Left lung (tissue), 10 donors: Measurements from ENCODE around the gene FAM180A. TPM values are rescaled to one million over a fixed set of nuclear protein-coding genes. Genes with fewer than 3 reads are reported as not detected.
"Not testable (repeated sequence)": the region's sequence is repeated elsewhere in the genome, so short reads cannot be mapped to it uniquely, and the experiment has no call there.

Experiments used
- ATAC-seq: fragments of 200-7000 bp; cut with Tn5 transposase; one replicate; pipeline ENCODE4 v1.9.1; 2020; ENCODE audit warnings: moderate library complexity
- DNase-seq, 4 donors: peaks; one replicate each; pipeline ENCODE4 v3.0.0-alpha.2; 2013 to 2020
- H3K27ac ChIP-seq, 2 donors: fragments of 200-600 bp; sonication (generic) in 1 of 2; one replicate each; pipeline versions ENCODE4 v1.5.0 to v1.8.0; 2020 to 2021
- H3K27me3 ChIP-seq, 2 donors: fragments of 200-600 bp; sonication (generic) in 1 of 2; one replicate each; pipeline versions ENCODE4 v1.5.0 to v1.8.0; 2020 to 2021
- H3K36me3 ChIP-seq, 2 donors: fragments of 200-600 bp; sonication (generic) in 1 of 2; one replicate each; pipeline versions ENCODE4 v1.5.0 to v1.8.0; 2020 to 2021
- H3K4me1 ChIP-seq, 2 donors: fragments of 200-600 bp; one replicate each; pipeline ENCODE4 v1.8.0; 2021
- H3K4me3 ChIP-seq, 2 donors: fragments of 200-600 bp; sonication (generic) in 1 of 2; one replicate each; pipeline versions ENCODE4 v1.5.0 to v1.8.0; 2020 to 2021; ENCODE audit warnings: mild to moderate bottlenecking in 1 of 2
- H3K9me3 ChIP-seq, 2 donors: fragments of 200-600 bp; sonication (generic) in 1 of 2; one replicate each; pipeline versions ENCODE4 v1.5.0 to v1.8.0; 2020 to 2021
- CTCF ChIP-seq, 2 donors: fragments of 200-600 bp; sonication (generic) in 1 of 2; IDR thresholded peaks; one replicate each; pipeline versions ENCODE4 v1.5.0 to v1.8.0; 2021; ENCODE audit warnings: antibody characterized with exemption in 2 of 2
- intact Hi-C, 2 donors: fragments of 100-400 bp; cut with DNase I; formaldehyde crosslinking; loops; one replicate each; pipeline versions ENCODE4 v1.11.2 to v1.14.2; 2022
- polyA plus RNA-seq, 6 donors: library from polyadenylated mRNA; unstranded; fragments of 120-200 nt; gene quantifications; one replicate each; pipeline ENCODE4 v1.2.1, GENCODE V29; 2013; ENCODE audit not compliant: insufficient read length in 6 of 6
- total RNA-seq, 2 donors: library from RNA; stranded (reverse); fragmentation: NEBNext Ultra II Directional; extraction: Animal tissue kit (Norgen Biotek cat#: 25700); gene quantifications; one replicate each; pipeline ENCODE4 v1.2.1, GENCODE V29; 2021
- donor health status: DM: no; HTN: yes; CAD: no.
- donor health status: DM: no; HTN: no; CAD: no.

FAM180A gene
- total and polyA plus RNA-seq, 8 donors, result 0.11 to 6.8 (median 0.24) TPM; not detected in 2

GRCh38 chr7:135777626-135778398, 29.2 kb upstream of the FAM180A start:
- Histone ChIP-seq H3K4me1 (peaks cover 0 to 10% of the 10 kb centered on the region in 2 donors), H3K27ac (no peak overlapping the region), H3K27me3 (no peaks in the 10 kb centered on the region), H3K4me3 (no peak overlapping the region), H3K9me3 (peaks cover 0 to 4% of the 10 kb centered on the region in 2 donors), H3K36me3 (no peaks in the 10 kb centered on the region)
- intact Hi-C loops, result no loop called here
- DNase-seq, result no peak
- no peak for ATAC-seq
- no peak for TF ChIP-seq CTCF (IDR thresholded peaks at IDR 0.05)

- H3K4me3 ChIP-seq, H3K36me3 ChIP-seq, H3K27me3 ChIP-seq, DNase-seq, H3K4me1 ChIP-seq, ATAC-seq, intact Hi-C loops, H3K9me3 ChIP-seq, H3K27ac ChIP-seq: not testable (repeated sequence)
Observed at GRCh38 chr7:135775915-135776314, 27.3 kb upstream of the FAM180A start.

- Histone ChIP-seq H3K36me3 (no peaks in the 10 kb centered on the region), H3K9me3 (peaks cover 0 to 4% of the 10 kb centered on the region in 2 donors), H3K4me1 (peaks cover 0 to 10% of the 10 kb centered on the region in 2 donors), H3K27me3 (no peaks in the 10 kb centered on the region), H3K27ac (no peak overlapping the region), H3K4me3 (no peak overlapping the region)
- TF ChIP-seq CTCF (IDR thresholded peaks at IDR 0.05), result no peak
- DNase-seq, result no peak
- intact Hi-C loops, result no loop called here
- no peak for ATAC-seq
Observed at GRCh38 chr7:135775230-135775629, 26.6 kb upstream of the FAM180A start.

- peaks cover 0 to 10% of the 10 kb centered on the region in 2 donors for H3K4me1 ChIP-seq
- DNase-seq (no peak), ATAC-seq (peak; percentile 89)
- intact Hi-C loops, result no loop called here
- H3K4me3 ChIP-seq, result no peak overlapping the region
- no peak for TF ChIP-seq CTCF (IDR thresholded peaks at IDR 0.05)
- no peaks in the 10 kb centered on the region for H3K27me3 ChIP-seq
- H3K27ac ChIP-seq, result no peak overlapping the region
- peaks cover 0 to 4% of the 10 kb centered on the region in 2 donors for H3K9me3 ChIP-seq
- H3K36me3 ChIP-seq, result no peaks in the 10 kb centered on the region
Observed at GRCh38 chr7:135774284-135774683, 25.7 kb upstream of the FAM180A start.

- Histone ChIP-seq H3K27me3 (no peaks in the 10 kb centered on the region), H3K4me3 (no peak overlapping the region), H3K4me1 (peaks cover 0 to 10% of the 10 kb centered on the region in 2 donors), H3K9me3 (peaks cover 0 to 4% of the 10 kb centered on the region in 2 donors), H3K36me3 (no peaks in the 10 kb centered on the region), H3K27ac (no peak overlapping the region)
- ATAC-seq, result peak; percentile 83
- TF ChIP-seq CTCF (IDR thresholded peaks at IDR 0.05), result no peak
- intact Hi-C loops, result no loop called here
- DNase-seq, result no peak
Observed at GRCh38 chr7:135773464-135773863, 24.9 kb upstream of the FAM180A start.
